HG03342 (cell line): ENCODE measurements around the gene GPX2.

Experiments used
- ATAC-seq: cut with Tn5 transposase; IDR thresholded peaks from one replicate; pipeline ENCODE4 v1.9.1; 2021; ENCODE audit warnings: mild to moderate bottlenecking, moderate library complexity; ENCODE audit not compliant: unreplicated experiment

The GPX2 gene

GRCh38 chr14:64942531-64943111 is at the start of gene GPX2:
Gene GPX2 (minus strand): TSS chr14:64942745. CDS start chr14:64942726, 19 bp downstream.
- no peak for ATAC-seq

GRCh38 chr14:64990939-64991338 is 48.4 kb upstream of the GPX2 start:
- ATAC-seq, result no peak

GRCh38 chr14:64990296-64990695 is 47.8 kb upstream of the GPX2 start:
- ATAC-seq, result no peak

GRCh38 chr14:64987438-64987767 is 44.9 kb upstream of the GPX2 start:
- ATAC-seq, result no peak

- ATAC-seq, result peak; percentile 91
Measured at GRCh38 chr14:64986648-64987437, 44.3 kb upstream of the GPX2 start, which contains the start of gene FNTB. Gene FNTB (plus strand): TSS chr14:64986895. CDS start chr14:64986954, 59 bp downstream.

GRCh38 chr14:64983439-64984310 is 41.1 kb upstream of the GPX2 start:
- ATAC-seq, result no peak

- no peak for ATAC-seq
Measured at GRCh38 chr14:64979336-64980074, 37.0 kb upstream of the GPX2 start.

GRCh38 chr14:64974563-64974962 is 32.0 kb upstream of the GPX2 start:
- no peak for ATAC-seq

GRCh38 chr14:64973826-64974225 is 31.3 kb upstream of the GPX2 start:
- ATAC-seq, result no peak

GRCh38 chr14:64973026-64973442 is 30.5 kb upstream of the GPX2 start:
- no peak for ATAC-seq

GRCh38 chr14:64971943-64972791 is 29.6 kb upstream of the GPX2 start, which contains the start of gene RAB15:
Gene RAB15 (minus strand): TSS chr14:64972336. CDS start chr14:64972076, 260 bp downstream.
- no peak for ATAC-seq

GRCh38 chr14:64971491-64971942 is 29.0 kb upstream of the GPX2 start:
- ATAC-seq, result no peak

- no peak for ATAC-seq
Measured at GRCh38 chr14:64970776-64971477, 28.4 kb upstream of the GPX2 start.

- no peak for ATAC-seq
Measured at GRCh38 chr14:64970041-64970440, 27.5 kb upstream of the GPX2 start.

GRCh38 chr14:64968651-64969050 is 26.1 kb upstream of the GPX2 start:
- no peak for ATAC-seq

- no peak for ATAC-seq
Measured at GRCh38 chr14:64968167-64968566, 25.6 kb upstream of the GPX2 start.

GRCh38 chr14:64966976-64967375 is 24.4 kb upstream of the GPX2 start:
- no peak for ATAC-seq

GRCh38 chr14:64965356-64966000 is 22.9 kb upstream of the GPX2 start:
- no peak for ATAC-seq

GRCh38 chr14:64963611-64964010 is 21.1 kb upstream of the GPX2 start:
- no peak for ATAC-seq
